Activated T-cell treated with anti-CD3 and anti-CD28 coated beads, Interleukin-2, amount 50 U/mL, for 4 hours (primary cell): ENCODE data around the gene NCAPG2. TPM values are rescaled to one million over a fixed set of nuclear protein-coding genes. Genes with fewer than 3 reads are reported as not detected.
"Not testable (repeated sequence)": the region's sequence is repeated elsewhere in the genome, so short reads cannot be mapped to it uniquely, and the experiment has no call there.

Source experiments
- ATAC-seq, 2 donors: fragments of 200-7000 bp; cut with Tn5 transposase; one replicate each; pipeline ENCODE4 v1.10.0; 2021
- DNase-seq: peaks from one replicate; pipeline ENCODE4 v3.0.0-alpha.2; 2020
- H3K27me3 Mint-ChIP-seq: one replicate; pipeline ENCODE4 v1.8.0; 2021; ENCODE audit warnings: low read depth, mixed read lengths
- H3K36me3 Mint-ChIP-seq: one replicate; pipeline ENCODE4 v1.8.0; 2022; ENCODE audit warnings: mixed read lengths; ENCODE audit not compliant: insufficient read depth
- H3K4me1 Mint-ChIP-seq: one replicate; pipeline ENCODE4 v1.8.0; 2021; ENCODE audit warnings: low read depth, mixed read lengths
- H3K4me3 Mint-ChIP-seq: one replicate; pipeline ENCODE4 v1.8.0; 2021; ENCODE audit warnings: mild to moderate bottlenecking, moderate library complexity, mixed read lengths
- H3K9me3 Mint-ChIP-seq: one replicate; pipeline ENCODE4 v1.8.0; 2021; ENCODE audit warnings: mixed read lengths
- total RNA-seq, 3 donors: library from RNA; stranded (reverse); gene quantifications; one replicate each; pipeline ENCODE4 v1.2.1, GENCODE V29; 2021

The NCAPG2 gene
- total RNA-seq, 3 donors from 2014 or later: 19.7 to 26.2 (median 20.7) TPM

DNA sequence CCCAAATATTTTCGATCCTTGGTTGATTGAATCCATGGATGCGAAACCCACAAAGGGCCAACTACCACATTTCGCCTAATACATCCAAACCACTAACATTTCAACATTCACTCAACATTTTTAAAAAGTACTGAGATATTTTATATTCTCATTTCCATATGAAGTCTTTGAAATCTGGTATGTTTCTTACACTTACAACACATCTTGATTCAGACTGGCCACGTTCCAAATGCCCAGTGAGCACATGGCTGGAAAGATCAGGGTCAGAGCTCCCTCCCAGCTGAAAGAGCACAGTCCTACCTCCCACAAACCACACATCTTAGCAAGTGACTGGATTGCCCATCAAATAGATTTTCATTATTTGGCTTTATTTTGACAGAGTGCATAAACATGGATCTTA is 18.9 kb downstream of the NCAPG2 start:
- DNase-seq: no peak
- peaks cover 19% of the 10 kb centered on the region for H3K36me3 Mint-ChIP-seq
- no peaks in the 10 kb centered on the region for H3K4me1 Mint-ChIP-seq
- H3K4me3 Mint-ChIP-seq: no peak overlapping the region
- no peaks in the 10 kb centered on the region for H3K27me3 Mint-ChIP-seq
- no peak for ATAC-seq
- no peaks in the 10 kb centered on the region for H3K9me3 Mint-ChIP-seq

DNA sequence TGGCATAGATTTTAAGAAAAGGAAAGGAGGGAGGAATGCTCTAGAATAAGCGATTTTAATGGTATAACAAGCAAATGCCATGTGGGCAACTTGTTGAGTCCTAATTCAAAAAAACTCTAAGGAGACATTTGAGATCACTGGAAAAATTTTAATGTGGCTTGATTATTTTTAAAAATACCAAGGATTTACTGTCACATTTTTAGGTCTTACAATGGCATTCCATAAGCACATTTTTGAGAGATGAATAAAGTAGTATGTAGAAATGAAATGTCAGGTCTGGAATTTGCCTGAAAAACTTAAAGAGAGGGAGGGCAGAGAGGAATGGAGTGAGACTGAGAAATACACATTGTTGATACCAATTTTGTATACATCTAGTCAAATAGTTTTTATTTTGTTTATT is 20.3 kb downstream of the NCAPG2 start:
- Mint-ChIP-seq H3K4me3 (no peak overlapping the region), H3K4me1 (peaks cover 3% of the 10 kb centered on the region), H3K9me3 (no peaks in the 10 kb centered on the region), H3K27me3 (no peaks in the 10 kb centered on the region), H3K36me3 (peaks cover 18% of the 10 kb centered on the region)
- no peak for ATAC-seq
- DNase-seq: no peak

- DNase-seq: no peak
- Mint-ChIP-seq H3K27me3 (no peaks in the 10 kb centered on the region), H3K4me1 (peaks cover 4% of the 10 kb centered on the region), H3K9me3 (no peaks in the 10 kb centered on the region), H3K4me3 (no peak overlapping the region), H3K36me3 (peaks cover 21% of the 10 kb centered on the region)
- ATAC-seq: no peak
Measured at GRCh38 chr7:158683541-158683940, 21.1 kb downstream of the NCAPG2 start.

DNA sequence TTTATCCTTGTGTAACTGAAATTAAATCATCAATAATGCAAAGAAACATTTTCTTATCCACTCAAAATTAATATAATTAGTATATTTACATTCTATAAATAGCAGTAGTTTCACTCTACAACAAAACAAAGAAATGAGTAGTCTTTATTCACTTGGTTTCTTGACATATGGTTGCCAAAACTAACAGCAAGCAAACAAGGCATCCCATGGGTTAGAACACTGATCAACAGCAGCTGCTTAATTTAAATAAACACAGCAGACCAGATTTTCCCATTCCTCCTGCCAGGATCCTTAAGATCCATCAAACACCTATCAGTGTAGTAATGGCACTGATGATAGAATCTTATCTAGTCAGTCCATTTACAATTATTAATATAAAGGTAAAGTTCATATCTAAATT is 22.1 kb downstream of the NCAPG2 start:
- Mint-ChIP-seq H3K27me3 (no peaks in the 10 kb centered on the region), H3K4me1 (peaks cover 4% of the 10 kb centered on the region), H3K9me3 (no peaks in the 10 kb centered on the region), H3K4me3 (no peak overlapping the region), H3K36me3 (peaks cover 12% of the 10 kb centered on the region)
- DNase-seq (no peak), ATAC-seq (no peak)

- peaks cover 11% of the 10 kb centered on the region for H3K36me3 Mint-ChIP-seq
- no peak overlapping the region for H3K4me3 Mint-ChIP-seq
- DNase-seq (no peak), ATAC-seq (no peak)
- no peaks in the 10 kb centered on the region for H3K9me3 Mint-ChIP-seq
- no peaks in the 10 kb centered on the region for H3K27me3 Mint-ChIP-seq
- H3K4me1 Mint-ChIP-seq: peaks cover 4% of the 10 kb centered on the region
Measured at GRCh38 chr7:158680754-158681153, 23.9 kb downstream of the NCAPG2 start.

GRCh38 chr7:158676906-158677305 is 27.7 kb downstream of the NCAPG2 start:
- Mint-ChIP-seq H3K9me3 (no peaks in the 10 kb centered on the region), H3K36me3 (peaks cover 12% of the 10 kb centered on the region), H3K4me3 (no peak overlapping the region), H3K27me3 (no peaks in the 10 kb centered on the region), H3K4me1 (peaks cover 4% of the 10 kb centered on the region)
- DNase-seq: no peak
- no peak for ATAC-seq

GRCh38 chr7:158676171-158676840 is 28.3 kb downstream of the NCAPG2 start:
- ATAC-seq (no peak), DNase-seq (no peak)
- peaks cover 15% of the 10 kb centered on the region for H3K36me3 Mint-ChIP-seq
- H3K4me1 Mint-ChIP-seq: peaks cover 4% of the 10 kb centered on the region
- H3K27me3 Mint-ChIP-seq: no peaks in the 10 kb centered on the region
- no peaks in the 10 kb centered on the region for H3K9me3 Mint-ChIP-seq
- H3K4me3 Mint-ChIP-seq: no peak overlapping the region

GRCh38 chr7:158672975-158673374 is 31.6 kb downstream of the NCAPG2 start:
- Mint-ChIP-seq H3K27me3 (no peaks in the 10 kb centered on the region), H3K4me1 (no peaks in the 10 kb centered on the region), H3K9me3 (no peaks in the 10 kb centered on the region), H3K36me3 (peaks cover 20% of the 10 kb centered on the region), H3K4me3 (no peak overlapping the region)
- ATAC-seq: no peak
- DNase-seq: no peak

GRCh38 chr7:158668086-158668485 is 36.5 kb downstream of the NCAPG2 start:
- ATAC-seq, H3K27me3 Mint-ChIP-seq, DNase-seq, H3K4me3 Mint-ChIP-seq, H3K4me1 Mint-ChIP-seq, H3K9me3 Mint-ChIP-seq: not testable (repeated sequence)
- peaks cover 22% of the 10 kb centered on the region for H3K36me3 Mint-ChIP-seq

DNA sequence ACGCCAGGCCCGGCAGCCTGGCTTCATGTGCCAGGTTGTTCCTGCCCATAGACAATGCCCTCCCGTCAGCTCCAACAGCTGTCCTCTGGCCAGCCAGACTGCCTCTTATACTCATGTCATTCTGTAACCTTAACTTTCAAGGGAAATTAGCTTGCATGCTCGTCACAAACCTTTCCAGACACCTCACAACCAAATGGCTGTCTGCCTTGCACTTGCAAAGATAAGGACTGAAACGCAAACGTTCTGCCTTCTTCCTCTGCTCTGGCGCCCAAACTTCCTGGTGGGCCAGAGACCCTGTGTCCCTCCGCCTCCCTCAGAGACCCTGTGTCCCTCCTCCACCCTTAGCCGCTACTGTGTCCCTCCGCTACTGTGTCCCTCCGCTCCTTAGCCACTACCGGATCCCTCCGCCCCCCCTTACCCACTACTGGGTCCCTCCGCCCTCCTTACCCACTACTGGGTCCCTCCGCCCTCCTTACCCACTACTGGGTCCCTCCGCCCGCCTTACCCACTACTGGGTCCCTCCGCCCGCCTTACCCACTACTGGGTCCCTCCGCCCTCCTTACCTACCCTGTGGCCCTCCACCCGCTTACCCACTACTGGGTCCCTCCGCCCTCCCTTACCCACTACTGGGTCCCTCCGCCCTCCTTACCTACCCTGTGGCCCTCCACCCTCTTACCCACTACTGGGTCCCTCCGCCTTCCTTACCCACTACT is 37.5 kb downstream of the NCAPG2 start:
- not testable (repeated sequence) for H3K27me3 Mint-ChIP-seq, ATAC-seq, H3K9me3 Mint-ChIP-seq, H3K4me1 Mint-ChIP-seq
- Mint-ChIP-seq H3K36me3 (peaks cover 22% of the 10 kb centered on the region), H3K4me3 (peak overlapping the region; percentile 42)
- DNase-seq: peak; percentile 25

- H3K27me3 Mint-ChIP-seq: no peaks in the 10 kb centered on the region
- H3K9me3 Mint-ChIP-seq: no peaks in the 10 kb centered on the region
- ATAC-seq (no peak), DNase-seq (no peak)
- H3K4me1 Mint-ChIP-seq: peaks cover 7% of the 10 kb centered on the region
- peaks cover 22% of the 10 kb centered on the region for H3K36me3 Mint-ChIP-seq
- H3K4me3 Mint-ChIP-seq: no peak overlapping the region
Measured at GRCh38 chr7:158666401-158666800, 38.2 kb downstream of the NCAPG2 start.

DNA sequence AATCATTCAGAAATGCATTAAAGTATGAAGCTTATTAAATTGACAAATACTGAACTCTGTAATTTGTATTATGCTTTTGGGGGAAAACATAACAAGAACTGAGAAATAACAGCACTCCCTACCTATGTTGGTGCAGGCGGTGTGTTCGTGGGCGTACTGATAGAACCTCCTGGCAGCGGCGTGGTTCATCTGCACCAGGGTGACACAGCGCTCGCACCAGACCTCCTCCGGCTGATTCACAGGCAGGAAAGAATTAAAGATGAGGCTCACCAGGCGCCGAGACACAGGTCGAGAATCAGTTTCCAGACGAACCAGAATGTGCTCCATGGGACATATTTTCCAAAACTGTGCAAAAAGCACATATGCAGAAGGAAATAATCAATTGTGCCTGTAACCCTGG is 40.2 kb downstream of the NCAPG2 start:
- no peak overlapping the region for H3K4me3 Mint-ChIP-seq
- H3K4me1 Mint-ChIP-seq: peaks cover 7% of the 10 kb centered on the region
- DNase-seq (no peak), ATAC-seq (peak in 1 of 2 donors; percentile 69)
- H3K36me3 Mint-ChIP-seq: peaks cover 19% of the 10 kb centered on the region
- H3K9me3 Mint-ChIP-seq: no peaks in the 10 kb centered on the region
- no peaks in the 10 kb centered on the region for H3K27me3 Mint-ChIP-seq

DNA sequence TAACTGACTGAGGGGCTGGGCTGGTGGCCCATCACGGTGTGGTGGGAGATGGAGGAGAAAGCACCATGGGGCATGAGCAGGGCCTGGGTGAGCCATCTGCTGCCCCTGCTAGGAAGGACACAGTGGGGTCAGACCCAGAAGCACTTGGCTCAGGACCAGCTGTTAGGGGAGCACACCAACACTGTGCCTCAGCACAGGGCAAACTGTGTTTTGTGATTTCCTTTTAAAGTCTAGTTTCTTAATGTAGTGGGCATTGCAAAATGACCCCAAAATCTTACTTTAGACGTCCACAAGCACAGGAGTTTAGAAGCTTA is 41.2 kb downstream of the NCAPG2 start:
- no peaks in the 10 kb centered on the region for H3K9me3 Mint-ChIP-seq
- H3K27me3 Mint-ChIP-seq: no peaks in the 10 kb centered on the region
- peaks cover 7% of the 10 kb centered on the region for H3K4me1 Mint-ChIP-seq
- H3K4me3 Mint-ChIP-seq: no peak overlapping the region
- DNase-seq: no peak
- peaks cover 17% of the 10 kb centered on the region for H3K36me3 Mint-ChIP-seq
- peak in 1 of 2 donors; percentile 13 for ATAC-seq

DNA sequence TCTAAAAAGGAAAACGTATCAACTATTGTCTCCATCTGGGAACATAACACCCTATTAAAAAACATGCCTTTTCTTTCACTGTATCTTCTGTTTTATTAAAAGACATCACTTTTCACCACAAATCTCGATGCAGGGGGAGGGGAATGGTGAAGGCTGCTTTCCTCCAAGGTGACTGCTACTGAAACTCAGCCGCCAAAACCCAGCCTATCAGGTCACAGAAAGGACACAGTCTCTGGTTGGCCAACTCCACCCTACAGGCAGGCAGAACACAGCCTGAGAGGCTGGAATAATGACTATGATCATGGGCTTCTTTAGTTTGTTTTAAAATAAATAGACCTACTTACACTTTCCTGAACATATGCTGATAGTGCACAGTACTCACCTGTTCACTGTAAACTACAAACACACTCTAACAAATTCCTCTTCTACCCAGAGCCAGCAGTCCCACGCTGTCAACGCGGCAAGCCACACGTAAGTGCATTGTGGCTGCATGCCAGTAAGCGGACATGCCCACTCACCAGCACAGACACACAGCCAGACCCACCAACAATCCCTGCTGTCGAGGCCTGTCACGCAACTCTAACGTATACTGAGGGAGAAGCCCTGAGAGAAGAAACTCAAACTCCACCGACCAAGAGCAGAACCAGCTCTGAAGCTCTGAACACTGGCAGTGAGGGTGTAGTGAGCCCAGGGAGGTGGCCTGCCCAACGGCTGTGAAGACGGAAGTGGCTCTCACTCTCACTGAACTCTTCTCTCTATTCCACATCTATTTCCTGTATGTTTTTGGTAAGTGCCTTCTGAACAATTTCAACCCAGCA is 41.8 kb downstream of the NCAPG2 start:
- no peak overlapping the region for H3K4me3 Mint-ChIP-seq
- H3K36me3 Mint-ChIP-seq: peaks cover 17% of the 10 kb centered on the region
- H3K27me3 Mint-ChIP-seq: no peaks in the 10 kb centered on the region
- DNase-seq (no peak), ATAC-seq (peak; percentile 50 to 51)
- no peaks in the 10 kb centered on the region for H3K9me3 Mint-ChIP-seq
- peaks cover 7% of the 10 kb centered on the region for H3K4me1 Mint-ChIP-seq

- no peak for ATAC-seq
Measured at GRCh38 chr7:158658475-158658874, 46.1 kb downstream of the NCAPG2 start.

More at GRCh38 chr7:158658475-158658874, 46.1 kb downstream of the NCAPG2 start:
- Mint-ChIP-seq H3K9me3 (no peaks in the 10 kb centered on the region), H3K4me3 (no peak overlapping the region), H3K27me3 (no peaks in the 10 kb centered on the region), H3K4me1 (peaks cover 23% of the 10 kb centered on the region), H3K36me3 (peaks cover 30% of the 10 kb centered on the region)
- no peak for DNase-seq
